ENCODE measurements around the gene ONECUT3.

ONECUT3 gene

DNA sequence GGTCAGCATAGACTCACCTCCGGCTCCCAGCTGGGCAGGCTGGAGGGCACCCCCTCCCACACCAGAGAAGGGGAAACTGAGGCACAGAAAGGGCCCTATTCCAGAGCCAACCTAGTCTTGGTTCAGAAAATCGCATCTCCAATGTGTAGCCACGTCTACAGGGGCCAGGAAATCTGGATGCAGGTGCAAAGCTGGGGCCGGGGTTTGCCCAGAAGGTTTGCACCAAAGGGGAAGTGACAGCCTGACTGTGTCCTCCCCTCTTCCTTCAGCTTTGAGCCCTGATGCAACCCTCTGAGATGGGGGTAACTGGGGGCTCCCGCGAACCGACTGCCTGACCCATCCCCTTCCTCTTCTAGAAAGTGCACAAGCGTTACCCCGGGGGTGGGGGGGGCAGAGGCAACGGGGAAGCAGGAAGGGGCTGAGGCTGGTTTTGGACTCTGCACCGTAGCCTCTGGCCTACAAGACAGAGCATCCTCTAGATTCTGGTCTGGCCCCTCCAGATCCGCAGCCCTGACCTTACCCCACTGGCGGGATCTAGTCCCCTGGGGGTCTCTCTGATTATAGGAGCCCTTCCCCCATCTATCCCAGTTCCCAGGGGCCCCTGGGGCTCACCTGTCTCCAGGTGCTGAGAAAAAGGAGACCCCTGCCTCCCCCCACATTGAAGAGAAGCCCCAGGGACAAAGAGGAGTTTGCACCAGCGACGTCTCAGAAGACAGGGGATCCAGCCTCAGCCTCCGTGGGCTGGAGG is 1.1 kb upstream of the ONECUT3 start (continued):
- TF ChIP-seq ZNF394 (tag by site-specific recombination; IDR thresholded peaks at IDR 0.05; ENCODE audit: borderline replicate concordance) (no peak), GLIS2 (tag by site-specific recombination; IDR thresholded peaks at IDR 0.05) (no peak), ZNF175 (tag by site-specific recombination; IDR thresholded peaks at IDR 0.05) (no peak), ZNF658 (tag by site-specific recombination; IDR thresholded peaks at IDR 0.05) (no peak), ZFP37 (tag by site-specific recombination; IDR thresholded peaks at IDR 0.05) (no peak), ZNF112 (tag by site-specific recombination; IDR thresholded peaks at IDR 0.05) (no peak), ZNF600 (tag by site-specific recombination; IDR thresholded peaks at IDR 0.05) (0 out of 2 replicates have a peak, but pooled peaks have one; percentile 58), ZNF610 (tag by site-specific recombination; IDR thresholded peaks at IDR 0.05; ENCODE audit: borderline replicate concordance) (no peak), SETDB1 (IDR thresholded peaks at IDR 0.05; ENCODE audit: insufficient read length, low read length) (no peak), ZNF555 (tag by site-specific recombination; conservative IDR thresholded peaks at IDR 0.05) (no peak)
- TF ChIP-seq, protein P1, sequence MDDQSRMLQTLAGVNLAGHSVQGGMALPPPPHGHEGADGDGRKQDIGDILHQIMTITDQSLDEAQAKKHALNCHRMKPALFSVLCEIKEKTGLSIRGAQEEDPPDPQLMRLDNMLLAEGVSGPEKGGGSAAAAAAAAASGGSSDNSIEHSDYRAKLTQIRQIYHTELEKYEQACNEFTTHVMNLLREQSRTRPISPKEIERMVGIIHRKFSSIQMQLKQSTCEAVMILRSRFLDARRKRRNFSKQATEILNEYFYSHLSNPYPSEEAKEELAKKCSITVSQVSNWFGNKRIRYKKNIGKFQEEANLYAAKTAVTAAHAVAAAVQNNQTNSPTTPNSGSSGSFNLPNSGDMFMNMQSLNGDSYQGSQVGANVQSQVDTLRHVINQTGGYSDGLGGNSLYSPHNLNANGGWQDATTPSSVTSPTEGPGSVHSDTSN (CRISPR knock-in tag; IDR thresholded peaks at IDR 0.05): no peak

DNA sequence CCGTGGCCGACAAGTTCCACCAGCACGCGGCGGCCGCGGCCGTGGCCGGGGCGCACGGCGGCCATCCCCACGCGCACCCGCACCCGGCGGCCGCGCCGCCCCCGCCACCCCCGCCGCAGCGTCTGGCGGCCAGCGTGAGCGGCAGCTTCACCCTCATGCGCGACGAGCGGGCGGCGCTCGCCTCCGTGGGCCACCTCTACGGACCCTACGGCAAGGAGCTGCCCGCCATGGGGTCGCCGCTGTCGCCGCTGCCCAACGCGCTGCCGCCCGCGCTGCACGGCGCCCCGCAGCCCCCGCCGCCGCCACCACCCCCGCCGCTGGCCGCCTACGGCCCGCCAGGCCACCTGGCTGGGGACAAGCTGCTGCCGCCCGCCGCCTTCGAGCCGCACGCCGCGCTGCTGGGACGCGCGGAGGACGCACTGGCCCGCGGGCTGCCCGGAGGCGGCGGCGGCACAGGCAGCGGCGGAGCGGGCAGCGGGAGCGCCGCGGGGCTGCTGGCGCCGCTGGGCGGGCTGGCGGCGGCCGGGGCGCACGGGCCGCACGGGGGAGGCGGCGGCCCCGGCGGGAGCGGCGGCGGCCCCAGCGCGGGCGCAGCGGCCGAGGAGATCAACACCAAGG is 821 bp downstream of the ONECUT3 start:
- POLR2A ChIA-PET: no interaction called here
- CTCF ChIA-PET: interaction anchor here (0.6 to 1.6 kb wide), 5 partner anchors 13 to 95 kb away, joined by 3 to 9 read pairs (median 4); no protein-coding TSS in a partner anchor

DNA sequence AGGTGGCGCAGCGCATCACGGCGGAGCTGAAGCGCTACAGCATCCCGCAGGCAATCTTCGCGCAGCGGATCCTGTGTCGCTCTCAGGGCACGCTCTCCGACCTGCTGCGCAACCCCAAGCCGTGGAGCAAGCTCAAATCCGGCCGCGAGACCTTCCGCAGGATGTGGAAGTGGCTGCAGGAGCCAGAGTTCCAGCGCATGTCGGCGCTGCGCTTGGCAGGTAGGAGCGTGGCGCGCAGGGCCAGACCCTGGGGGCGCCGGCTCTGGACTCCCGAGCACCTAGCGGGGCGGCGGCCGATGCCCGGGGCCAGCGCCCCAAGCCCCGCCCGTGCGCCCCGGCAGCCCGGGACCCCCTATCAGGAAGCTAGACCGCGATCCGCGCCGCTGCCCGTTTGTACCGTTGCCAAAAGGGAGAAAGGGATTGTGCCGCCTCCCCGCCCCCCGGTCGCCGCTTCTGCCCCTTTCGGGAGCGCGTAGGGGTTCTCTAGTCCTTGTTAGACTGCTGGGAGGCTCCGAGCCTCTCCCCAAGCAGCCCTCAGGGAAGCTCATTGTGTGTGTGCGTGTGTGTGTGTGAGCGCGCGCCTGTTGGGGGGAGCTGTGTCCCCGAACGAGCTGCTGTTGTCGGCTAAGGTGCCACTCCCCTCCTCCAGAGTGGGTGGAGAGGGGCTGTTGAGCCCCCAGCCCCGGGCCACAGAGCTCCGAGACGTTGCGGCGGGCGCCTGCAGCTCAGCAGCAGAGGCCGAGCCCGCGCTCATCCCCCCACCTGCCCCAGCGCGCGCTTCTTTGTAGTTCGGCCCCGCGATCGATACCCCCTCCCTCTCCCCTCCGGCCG is 1.5 kb downstream of the ONECUT3 start:
- ChIA-PET CTCF (interaction anchor here (0.6 to 1.6 kb wide), 4 partner anchors 12 to 94 kb away, joined by 3 to 9 read pairs (median 4); no protein-coding TSS in a partner anchor), POLR2A (interaction anchor here (1.8 kb wide), 1 partner anchor 8 kb away, joined by 8 read pairs; no protein-coding TSS in a partner anchor)
- Histone ChIP-seq H3K4me3 (ENCODE audit: low read depth, low read length) (peak overlapping the region; percentile 28), H3K27ac (ENCODE audit: extremely low read depth, low read depth, low read length) (no peak overlapping the region), H3K36me3 (ENCODE audit: control insufficient read depth in 2 of 2, insufficient read depth in 1 of 2, low read length in 2 of 2) (no peaks in the 10 kb centered on the region), H3K4me1 (ENCODE audit: control insufficient read depth, insufficient read depth, low read length) (no peaks in the 10 kb centered on the region; the same call in 1 of the 2 replicates), H3K9me3 (ENCODE audit: control insufficient read depth, insufficient read depth, low read depth, low read length) (no peaks in the 10 kb centered on the region)
- TF ChIP-seq ZNF624 (tag by site-specific recombination; IDR thresholded peaks at IDR 0.05) (no peak), ZBTB20 (tag by site-specific recombination; IDR thresholded peaks at IDR 0.05) (peak; percentile 51), ZBTB17 (tag by site-specific recombination; IDR thresholded peaks at IDR 0.05) (peak; percentile 25; the same call in 1 of the 2 replicates), ZNF266 (tag by site-specific recombination; IDR thresholded peaks at IDR 0.05; ENCODE audit: low read depth) (no peak), ZEB2 (tag by site-specific recombination; IDR thresholded peaks at IDR 0.05) (no peak), ZSCAN30 (tag by site-specific recombination; IDR thresholded peaks at IDR 0.05) (no peak), ZNF354C (tag by site-specific recombination; IDR thresholded peaks at IDR 0.05; ENCODE audit: borderline replicate concordance, low read depth) (no peak), MYNN (tag by site-specific recombination; IDR thresholded peaks at IDR 0.05; ENCODE audit: borderline replicate concordance) (no peak), ZNF555 (tag by site-specific recombination; conservative IDR thresholded peaks at IDR 0.05) (no peak)
- TF ChIP-seq, protein P2, sequence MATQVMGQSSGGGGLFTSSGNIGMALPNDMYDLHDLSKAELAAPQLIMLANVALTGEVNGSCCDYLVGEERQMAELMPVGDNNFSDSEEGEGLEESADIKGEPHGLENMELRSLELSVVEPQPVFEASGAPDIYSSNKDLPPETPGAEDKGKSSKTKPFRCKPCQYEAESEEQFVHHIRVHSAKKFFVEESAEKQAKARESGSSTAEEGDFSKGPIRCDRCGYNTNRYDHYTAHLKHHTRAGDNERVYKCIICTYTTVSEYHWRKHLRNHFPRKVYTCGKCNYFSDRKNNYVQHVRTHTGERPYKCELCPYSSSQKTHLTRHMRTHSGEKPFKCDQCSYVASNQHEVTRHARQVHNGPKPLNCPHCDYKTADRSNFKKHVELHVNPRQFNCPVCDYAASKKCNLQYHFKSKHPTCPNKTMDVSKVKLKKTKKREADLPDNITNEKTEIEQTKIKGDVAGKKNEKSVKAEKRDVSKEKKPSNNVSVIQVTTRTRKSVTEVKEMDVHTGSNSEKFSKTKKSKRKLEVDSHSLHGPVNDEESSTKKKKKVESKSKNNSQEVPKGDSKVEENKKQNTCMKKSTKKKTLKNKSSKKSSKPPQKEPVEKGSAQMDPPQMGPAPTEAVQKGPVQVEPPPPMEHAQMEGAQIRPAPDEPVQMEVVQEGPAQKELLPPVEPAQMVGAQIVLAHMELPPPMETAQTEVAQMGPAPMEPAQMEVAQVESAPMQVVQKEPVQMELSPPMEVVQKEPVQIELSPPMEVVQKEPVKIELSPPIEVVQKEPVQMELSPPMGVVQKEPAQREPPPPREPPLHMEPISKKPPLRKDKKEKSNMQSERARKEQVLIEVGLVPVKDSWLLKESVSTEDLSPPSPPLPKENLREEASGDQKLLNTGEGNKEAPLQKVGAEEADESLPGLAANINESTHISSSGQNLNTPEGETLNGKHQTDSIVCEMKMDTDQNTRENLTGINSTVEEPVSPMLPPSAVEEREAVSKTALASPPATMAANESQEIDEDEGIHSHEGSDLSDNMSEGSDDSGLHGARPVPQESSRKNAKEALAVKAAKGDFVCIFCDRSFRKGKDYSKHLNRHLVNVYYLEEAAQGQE (tag by site-specific recombination; IDR thresholded peaks at IDR 0.05): no peak
- TF ChIP-seq, protein P3, sequence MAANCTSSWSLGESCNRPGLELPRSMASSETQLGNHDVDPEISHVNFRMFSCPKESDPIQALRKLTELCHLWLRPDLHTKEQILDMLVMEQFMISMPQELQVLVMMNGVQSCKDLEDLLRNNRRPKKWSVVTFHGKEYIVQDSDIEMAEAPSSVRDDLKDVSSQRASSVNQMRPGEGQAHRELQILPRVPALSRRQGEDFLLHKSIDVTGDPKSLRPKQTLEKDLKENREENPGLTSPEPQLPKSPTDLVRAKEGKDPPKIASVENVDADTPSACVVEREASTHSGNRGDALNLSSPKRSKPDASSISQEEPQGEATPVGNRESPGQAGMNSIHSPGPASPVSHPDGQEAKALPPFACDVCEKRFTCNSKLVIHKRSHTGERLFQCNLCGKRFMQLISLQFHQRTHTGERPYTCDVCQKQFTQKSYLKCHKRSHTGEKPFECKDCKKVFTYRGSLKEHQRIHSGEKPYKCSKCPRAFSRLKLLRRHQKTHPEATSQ (tag by site-specific recombination; IDR thresholded peaks at IDR 0.05): no peak

More for the DNA sequence above, 821 bp downstream of the ONECUT3 start:
- Histone ChIP-seq H3K4me1 (ENCODE audit: control insufficient read depth, insufficient read depth, low read length) (peaks cover 2% of the 10 kb centered on the region; the same call in 1 of the 2 replicates), H3K4me3 (ENCODE audit: low read depth, low read length) (peak overlapping the region; percentile 28), H3K27ac (ENCODE audit: extremely low read depth, low read depth, low read length) (no peak overlapping the region), H3K36me3 (ENCODE audit: control insufficient read depth in 2 of 2, insufficient read depth in 1 of 2, low read length in 2 of 2) (no peaks in the 10 kb centered on the region), H3K9me3 (ENCODE audit: control insufficient read depth, insufficient read depth, low read depth, low read length) (no peaks in the 10 kb centered on the region)
- no peak for TF ChIP-seq ZNF549 (tag by site-specific recombination; IDR thresholded peaks at IDR 0.05)
- TF ChIP-seq ZNF677 (tag by site-specific recombination; IDR thresholded peaks at IDR 0.05): no peak
- TF ChIP-seq ZNF23 (tag by site-specific recombination; IDR thresholded peaks at IDR 0.05; ENCODE audit: borderline replicate concordance): no peak
- no peak for TF ChIP-seq ZNF274 (IDR thresholded peaks at IDR 0.05; ENCODE audit: low read length)
- TF ChIP-seq ZNF274 (tag by site-specific recombination; IDR thresholded peaks at IDR 0.05; ENCODE audit: borderline replicate concordance): no peak
- no peak for TF ChIP-seq ZNF391 (tag by site-specific recombination; IDR thresholded peaks at IDR 0.05; ENCODE audit: borderline replicate concordance, low read depth)
- TF ChIP-seq ZNF146 (tag by site-specific recombination; IDR thresholded peaks at IDR 0.05): no peak
- no peak for TF ChIP-seq ZIC2 (tag by site-specific recombination; IDR thresholded peaks at IDR 0.05)

Measured in HEK293 (cell line).